Measurements from ENCODE around the gene NKD2.
"Not testable (repeated sequence)": the region's sequence is repeated elsewhere in the genome, so short reads cannot be mapped to it uniquely, and the experiment has no call there.

- not testable (repeated sequence) for TF ChIP-seq CTCF, POLR2A (IDR thresholded peaks at IDR 0.05)
These were observed 13.4 kb downstream of the NKD2 start for GRCh38 chr5:1021969-1022336.
